ENCODE data around the gene CELF4.

CELF4 gene

GRCh38 chr18:37254236-37254754 lies 311.3 kb downstream of the CELF4 start:
- H3K36me3 ChIP-seq (ENCODE audit: control insufficient read depth in 4 of 4, insufficient read depth in 4 of 4, low read length in 3 of 4), result no peaks in the 10 kb centered on the region
- no peak overlapping the region for H3K27ac ChIP-seq (ENCODE audit: insufficient read depth in 1 of 2, low read depth in 1 of 2, low read length in 2 of 2, poor library complexity in 1 of 2, severe bottlenecking in 2 of 2)
- peak overlapping the region in 3 of 7 experiments; percentile 27 to 48 (median 40) for H3K4me3 ChIP-seq (ENCODE audit: control insufficient read depth in 1 of 7, extremely low read depth in 1 of 7, insufficient read depth in 4 of 7, low read depth in 2 of 7, low read length in 6 of 7)
- peaks cover 0 to 9% (median 4%) of the 10 kb centered on the region in 4 experiments for H3K4me1 ChIP-seq (ENCODE audit: control extremely low read depth in 1 of 4, control insufficient read depth in 4 of 4, insufficient read depth in 4 of 4, low read length in 3 of 4)
- peak in 2 of 3 donors; percentile 14 to 30 for DNase-seq
- ChIA-PET POLR2A (no interaction called here), CTCF (no interaction called here)
- H3K9me3 ChIP-seq (ENCODE audit: control extremely low read depth in 1 of 5, control insufficient read depth in 4 of 5, insufficient read depth in 2 of 5, low read depth in 1 of 5, low read length in 4 of 5), result no peaks in the 10 kb centered on the region
- WGBS (ENCODE audit: insufficient coverage), result 8% methylated on average over 46 of the region's 49 CpGs
- peaks cover 2 to 88% (median 47%) of the 10 kb centered on the region in 5 experiments for H3K27me3 ChIP-seq (replicated peaks in 2 of 5; ENCODE audit: control insufficient read depth in 4 of 5, insufficient read depth in 5 of 5, low read length in 4 of 5)

GRCh38 chr18:37253394-37254235 lies 312.0 kb downstream of the CELF4 start:
- CTCF ChIA-PET, result interaction anchor here (1.1 kb wide), 1 partner anchor 88 kb away, joined by 3 read pairs; no protein-coding TSS in a partner anchor
- Histone ChIP-seq H3K36me3 (ENCODE audit: control insufficient read depth in 4 of 4, insufficient read depth in 4 of 4, low read length in 3 of 4) (no peaks in the 10 kb centered on the region), H3K4me1 (ENCODE audit: control extremely low read depth in 1 of 4, control insufficient read depth in 4 of 4, insufficient read depth in 4 of 4, low read length in 3 of 4) (peaks cover 0 to 9% (median 4%) of the 10 kb centered on the region in 4 experiments), H3K27me3 (replicated peaks in 2 of 5; ENCODE audit: control insufficient read depth in 4 of 5, insufficient read depth in 5 of 5, low read length in 4 of 5) (peaks cover 2 to 83% (median 47%) of the 10 kb centered on the region in 5 experiments), H3K4me3 (ENCODE audit: control insufficient read depth in 1 of 7, extremely low read depth in 1 of 7, insufficient read depth in 4 of 7, low read depth in 2 of 7, low read length in 6 of 7) (peak overlapping the region in 1 of 7 experiments; percentile 48), H3K27ac (ENCODE audit: insufficient read depth in 1 of 2, low read depth in 1 of 2, low read length in 2 of 2, poor library complexity in 1 of 2, severe bottlenecking in 2 of 2) (no peak overlapping the region), H3K9me3 (ENCODE audit: control extremely low read depth in 1 of 5, control insufficient read depth in 4 of 5, insufficient read depth in 2 of 5, low read depth in 1 of 5, low read length in 4 of 5) (no peaks in the 10 kb centered on the region)
- POLR2A ChIA-PET, result no interaction called here
- 5% methylated on average over 31 of the region's 83 CpGs for WGBS (ENCODE audit: insufficient coverage)
- DNase-seq, result peak; percentile 3 to 35 (median 18)

GRCh38 chr18:37252854-37253393 lies 312.7 kb downstream of the CELF4 start:
- Histone ChIP-seq H3K36me3 (ENCODE audit: control insufficient read depth in 4 of 4, insufficient read depth in 4 of 4, low read length in 3 of 4) (no peaks in the 10 kb centered on the region), H3K27ac (ENCODE audit: insufficient read depth in 1 of 2, low read depth in 1 of 2, low read length in 2 of 2, poor library complexity in 1 of 2, severe bottlenecking in 2 of 2) (no peak overlapping the region), H3K27me3 (replicated peaks in 2 of 5; ENCODE audit: control insufficient read depth in 4 of 5, insufficient read depth in 5 of 5, low read length in 4 of 5) (peaks cover 2 to 76% (median 44%) of the 10 kb centered on the region in 5 experiments), H3K9me3 (ENCODE audit: control extremely low read depth in 1 of 5, control insufficient read depth in 4 of 5, insufficient read depth in 2 of 5, low read depth in 1 of 5, low read length in 4 of 5) (no peaks in the 10 kb centered on the region), H3K4me3 (ENCODE audit: control insufficient read depth in 1 of 7, extremely low read depth in 1 of 7, insufficient read depth in 4 of 7, low read depth in 2 of 7, low read length in 6 of 7) (no peak overlapping the region), H3K4me1 (ENCODE audit: control extremely low read depth in 1 of 4, control insufficient read depth in 4 of 4, insufficient read depth in 4 of 4, low read length in 3 of 4) (peaks cover 0 to 9% (median 4%) of the 10 kb centered on the region in 4 experiments)
- DNase-seq, result no peak
- POLR2A ChIA-PET, result no interaction called here
- WGBS (ENCODE audit: insufficient coverage), result 62% methylated on average over 10 of the region's 12 CpGs
- CTCF ChIA-PET, result interaction anchor here (1.1 kb wide), 1 partner anchor 89 kb away, joined by 3 read pairs; no protein-coding TSS in a partner anchor

- Histone ChIP-seq H3K9me3 (ENCODE audit: control extremely low read depth in 1 of 5, control insufficient read depth in 4 of 5, insufficient read depth in 2 of 5, low read depth in 1 of 5, low read length in 4 of 5) (no peaks in the 10 kb centered on the region), H3K27ac (ENCODE audit: insufficient read depth in 1 of 2, low read depth in 1 of 2, low read length in 2 of 2, poor library complexity in 1 of 2, severe bottlenecking in 2 of 2) (no peak overlapping the region), H3K27me3 (replicated peaks in 2 of 5; ENCODE audit: control insufficient read depth in 4 of 5, insufficient read depth in 5 of 5, low read length in 4 of 5) (peaks cover 2 to 76% (median 40%) of the 10 kb centered on the region in 5 experiments), H3K4me3 (ENCODE audit: control insufficient read depth in 1 of 7, extremely low read depth in 1 of 7, insufficient read depth in 4 of 7, low read depth in 2 of 7, low read length in 6 of 7) (no peak overlapping the region), H3K4me1 (ENCODE audit: control extremely low read depth in 1 of 4, control insufficient read depth in 4 of 4, insufficient read depth in 4 of 4, low read length in 3 of 4) (peaks cover 0 to 9% (median 4%) of the 10 kb centered on the region in 4 experiments), H3K36me3 (ENCODE audit: control insufficient read depth in 4 of 4, insufficient read depth in 4 of 4, low read length in 3 of 4) (no peaks in the 10 kb centered on the region)
- no peak for DNase-seq
- WGBS (ENCODE audit: insufficient coverage), result 81% methylated on average over 3 of the region's 3 CpGs
- ChIA-PET CTCF (interaction anchor here (1.1 kb wide), 1 partner anchor 89 kb away, joined by 3 read pairs; no protein-coding TSS in a partner anchor), POLR2A (no interaction called here)
These were observed 313.3 kb downstream of the CELF4 start for GRCh38 chr18:37252342-37252741.

- H3K9me3 ChIP-seq (ENCODE audit: control extremely low read depth in 1 of 5, control insufficient read depth in 4 of 5, insufficient read depth in 2 of 5, low read depth in 1 of 5, low read length in 4 of 5), result no peaks in the 10 kb centered on the region
- H3K4me3 ChIP-seq (ENCODE audit: control insufficient read depth in 1 of 7, extremely low read depth in 1 of 7, insufficient read depth in 4 of 7, low read depth in 2 of 7, low read length in 6 of 7), result no peak overlapping the region
- POLR2A ChIA-PET, result no interaction called here
- peaks cover 0 to 9% (median 4%) of the 10 kb centered on the region in 4 experiments for H3K4me1 ChIP-seq (ENCODE audit: control extremely low read depth in 1 of 4, control insufficient read depth in 4 of 4, insufficient read depth in 4 of 4, low read length in 3 of 4)
- H3K27me3 ChIP-seq (replicated peaks in 2 of 5; ENCODE audit: control insufficient read depth in 4 of 5, insufficient read depth in 5 of 5, low read length in 4 of 5), result peaks cover 2 to 72% (median 36%) of the 10 kb centered on the region in 5 experiments
- no peaks in the 10 kb centered on the region for H3K36me3 ChIP-seq (ENCODE audit: control insufficient read depth in 4 of 4, insufficient read depth in 4 of 4, low read length in 3 of 4)
- no peak overlapping the region for H3K27ac ChIP-seq (ENCODE audit: insufficient read depth in 1 of 2, low read depth in 1 of 2, low read length in 2 of 2, poor library complexity in 1 of 2, severe bottlenecking in 2 of 2)
- no peak for DNase-seq
- CTCF ChIA-PET, result no interaction called here
- WGBS (ENCODE audit: insufficient coverage), result 75% methylated on average over 3 of the region's 3 CpGs
These were observed 313.9 kb downstream of the CELF4 start for GRCh38 chr18:37251679-37252078.

- H3K27me3 ChIP-seq (replicated peaks in 2 of 5; ENCODE audit: control insufficient read depth in 4 of 5, insufficient read depth in 5 of 5, low read length in 4 of 5), result peaks cover 2 to 68% (median 29%) of the 10 kb centered on the region in 5 experiments
- H3K9me3 ChIP-seq (ENCODE audit: control extremely low read depth in 1 of 5, control insufficient read depth in 4 of 5, insufficient read depth in 2 of 5, low read depth in 1 of 5, low read length in 4 of 5), result no peaks in the 10 kb centered on the region
- CTCF ChIA-PET, result no interaction called here
- POLR2A ChIA-PET, result no interaction called here
- no peak overlapping the region for H3K4me3 ChIP-seq (ENCODE audit: control insufficient read depth in 1 of 7, extremely low read depth in 1 of 7, insufficient read depth in 4 of 7, low read depth in 2 of 7, low read length in 6 of 7)
- peaks cover 0 to 9% (median 4%) of the 10 kb centered on the region in 4 experiments for H3K4me1 ChIP-seq (ENCODE audit: control extremely low read depth in 1 of 4, control insufficient read depth in 4 of 4, insufficient read depth in 4 of 4, low read length in 3 of 4)
- WGBS (ENCODE audit: insufficient coverage), result 95% methylated on average over 5 of the region's 6 CpGs
- no peak for DNase-seq
- H3K36me3 ChIP-seq (ENCODE audit: control insufficient read depth in 4 of 4, insufficient read depth in 4 of 4, low read length in 3 of 4), result no peaks in the 10 kb centered on the region
- no peak overlapping the region for H3K27ac ChIP-seq (ENCODE audit: insufficient read depth in 1 of 2, low read depth in 1 of 2, low read length in 2 of 2, poor library complexity in 1 of 2, severe bottlenecking in 2 of 2)
These were observed 315.5 kb downstream of the CELF4 start for GRCh38 chr18:37249895-37250618.

Measured in common myeloid progenitor, CD34-positive (primary cell).